ENCODE measurements around the gene HIPK1. TPM values are rescaled to one million over a fixed set of nuclear protein-coding genes. Genes with fewer than 3 reads are reported as not detected.
A peak's percentile ranks its signal among the peaks of the same experiment; 100 is the strongest.

HIPK1 gene
- total and polyA plus RNA-seq, 4 donors: 10.9 to 87.2 (median 54.5) TPM

DNA sequence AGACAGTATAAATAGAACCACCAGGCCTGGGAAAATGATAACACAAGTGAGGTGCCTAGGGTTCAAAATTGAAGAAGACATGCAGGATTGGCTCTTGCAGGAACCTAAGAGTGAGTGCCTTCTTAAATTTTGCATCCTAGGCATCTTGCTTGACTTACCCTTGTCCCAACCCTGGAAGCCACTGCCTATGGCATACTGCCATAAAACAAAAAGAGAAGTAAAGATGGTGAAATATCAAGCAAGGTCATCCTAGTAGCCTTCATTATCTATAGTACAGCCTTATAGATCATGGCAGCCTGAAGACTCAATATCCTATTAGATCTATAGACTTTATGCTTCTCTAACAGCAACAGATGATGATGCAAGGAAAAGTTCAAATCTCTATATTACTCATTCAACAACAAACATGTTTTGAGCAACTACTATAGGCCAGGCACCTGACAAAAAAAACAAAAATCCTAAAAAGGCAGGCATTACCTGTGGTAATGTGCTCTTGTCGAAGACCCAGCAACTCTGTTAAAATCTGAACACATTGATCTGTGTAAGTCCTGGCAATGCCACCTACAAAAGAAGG, 30.8 kb upstream of the HIPK1 start:
- H3K4me3 ChIP-seq: no peak overlapping the region
- WGBS, 2 donors: 94 to 95% methylated on average over 1 of the region's 1 CpG
- H3K9me3 ChIP-seq (ENCODE audit: control insufficient read depth in 4 of 4, insufficient read depth in 3 of 4, low read length in 3 of 4): no peaks in the 10 kb centered on the region
- DNase-seq (no peak), ATAC-seq (ENCODE audit: insufficient read depth, low FRiP score) (no peak)
- H3K9ac ChIP-seq (ENCODE audit: insufficient read depth in 1 of 2, low read length in 2 of 2): no peak overlapping the region
- peaks cover 22 to 31% (median 27%) of the 10 kb centered on the region in 4 donors for H3K36me3 ChIP-seq (ENCODE audit: control insufficient read depth in 4 of 4, insufficient read depth in 4 of 4, low read length in 4 of 4)
- H3K27ac ChIP-seq (ENCODE audit: low read depth in 1 of 2, low read length in 1 of 2): no peak overlapping the region
- peaks cover 0 to 7% (median 0%) of the 10 kb centered on the region in 5 donors for H3K4me1 ChIP-seq (ENCODE audit: control insufficient read depth in 5 of 5, insufficient read depth in 5 of 5, low read length in 5 of 5)
- TF ChIP-seq, protein P1, sequence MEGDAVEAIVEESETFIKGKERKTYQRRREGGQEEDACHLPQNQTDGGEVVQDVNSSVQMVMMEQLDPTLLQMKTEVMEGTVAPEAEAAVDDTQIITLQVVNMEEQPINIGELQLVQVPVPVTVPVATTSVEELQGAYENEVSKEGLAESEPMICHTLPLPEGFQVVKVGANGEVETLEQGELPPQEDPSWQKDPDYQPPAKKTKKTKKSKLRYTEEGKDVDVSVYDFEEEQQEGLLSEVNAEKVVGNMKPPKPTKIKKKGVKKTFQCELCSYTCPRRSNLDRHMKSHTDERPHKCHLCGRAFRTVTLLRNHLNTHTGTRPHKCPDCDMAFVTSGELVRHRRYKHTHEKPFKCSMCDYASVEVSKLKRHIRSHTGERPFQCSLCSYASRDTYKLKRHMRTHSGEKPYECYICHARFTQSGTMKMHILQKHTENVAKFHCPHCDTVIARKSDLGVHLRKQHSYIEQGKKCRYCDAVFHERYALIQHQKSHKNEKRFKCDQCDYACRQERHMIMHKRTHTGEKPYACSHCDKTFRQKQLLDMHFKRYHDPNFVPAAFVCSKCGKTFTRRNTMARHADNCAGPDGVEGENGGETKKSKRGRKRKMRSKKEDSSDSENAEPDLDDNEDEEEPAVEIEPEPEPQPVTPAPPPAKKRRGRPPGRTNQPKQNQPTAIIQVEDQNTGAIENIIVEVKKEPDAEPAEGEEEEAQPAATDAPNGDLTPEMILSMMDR (IDR thresholded peaks at IDR 0.05; ENCODE audit: control extremely low read depth, extremely low read depth): no peak
- no peaks in the 10 kb centered on the region for H3K27me3 ChIP-seq (ENCODE audit: control insufficient read depth in 3 of 3, insufficient read depth in 3 of 3, low read length in 2 of 3)

- Histone ChIP-seq H3K27ac (ENCODE audit: low read depth in 1 of 2, low read length in 1 of 2) (no peak overlapping the region), H3K27me3 (ENCODE audit: control insufficient read depth in 3 of 3, insufficient read depth in 3 of 3, low read length in 2 of 3) (no peaks in the 10 kb centered on the region), H3K9ac (ENCODE audit: insufficient read depth in 1 of 2, low read length in 2 of 2) (no peak overlapping the region), H3K4me1 (ENCODE audit: control insufficient read depth in 5 of 5, insufficient read depth in 5 of 5, low read length in 5 of 5) (peaks cover 0 to 13% (median 7%) of the 10 kb centered on the region in 5 donors), H3K36me3 (ENCODE audit: control insufficient read depth in 4 of 4, insufficient read depth in 4 of 4, low read length in 4 of 4) (peaks cover 20 to 31% (median 25%) of the 10 kb centered on the region in 4 donors), H3K9me3 (ENCODE audit: control insufficient read depth in 4 of 4, insufficient read depth in 3 of 4, low read length in 3 of 4) (no peaks in the 10 kb centered on the region), H3K4me3 (no peak overlapping the region)
- peak in 2 of 3 donors; percentile 72 to 77 for DNase-seq
- TF ChIP-seq, protein P1 (IDR thresholded peaks at IDR 0.05; ENCODE audit: control extremely low read depth, extremely low read depth): no peak
- no peak for ATAC-seq (ENCODE audit: insufficient read depth, low FRiP score)
Measured at GRCh38 chr1:113899111-113899510, 30.0 kb upstream of the HIPK1 start.

GRCh38 chr1:113901191-113901590, 27.9 kb upstream of the HIPK1 start:
- no peak overlapping the region for H3K4me3 ChIP-seq
- H3K27me3 ChIP-seq (ENCODE audit: control insufficient read depth in 3 of 3, insufficient read depth in 3 of 3, low read length in 2 of 3): no peaks in the 10 kb centered on the region
- peaks cover 0 to 15% (median 7%) of the 10 kb centered on the region in 5 donors for H3K4me1 ChIP-seq (ENCODE audit: control insufficient read depth in 5 of 5, insufficient read depth in 5 of 5, low read length in 5 of 5)
- H3K9me3 ChIP-seq (ENCODE audit: control insufficient read depth in 4 of 4, insufficient read depth in 3 of 4, low read length in 3 of 4): no peaks in the 10 kb centered on the region
- no peak overlapping the region for H3K27ac ChIP-seq (ENCODE audit: low read depth in 1 of 2, low read length in 1 of 2)
- DNase-seq (no peak), ATAC-seq (ENCODE audit: insufficient read depth, low FRiP score) (no peak)
- H3K9ac ChIP-seq (ENCODE audit: insufficient read depth in 1 of 2, low read length in 2 of 2): no peak overlapping the region
- 37 to 56% methylated on average over 3 of the region's 3 CpGs for WGBS, 2 donors
- TF ChIP-seq, protein P1 (IDR thresholded peaks at IDR 0.05; ENCODE audit: control extremely low read depth, extremely low read depth): no peak
- peaks cover 16 to 24% (median 18%) of the 10 kb centered on the region in 4 donors for H3K36me3 ChIP-seq (ENCODE audit: control insufficient read depth in 4 of 4, insufficient read depth in 4 of 4, low read length in 4 of 4)

Data from lung (tissue), 12 donors.